ENCODE data around the gene RAB11FIP2.

The RAB11FIP2 gene

DNA sequence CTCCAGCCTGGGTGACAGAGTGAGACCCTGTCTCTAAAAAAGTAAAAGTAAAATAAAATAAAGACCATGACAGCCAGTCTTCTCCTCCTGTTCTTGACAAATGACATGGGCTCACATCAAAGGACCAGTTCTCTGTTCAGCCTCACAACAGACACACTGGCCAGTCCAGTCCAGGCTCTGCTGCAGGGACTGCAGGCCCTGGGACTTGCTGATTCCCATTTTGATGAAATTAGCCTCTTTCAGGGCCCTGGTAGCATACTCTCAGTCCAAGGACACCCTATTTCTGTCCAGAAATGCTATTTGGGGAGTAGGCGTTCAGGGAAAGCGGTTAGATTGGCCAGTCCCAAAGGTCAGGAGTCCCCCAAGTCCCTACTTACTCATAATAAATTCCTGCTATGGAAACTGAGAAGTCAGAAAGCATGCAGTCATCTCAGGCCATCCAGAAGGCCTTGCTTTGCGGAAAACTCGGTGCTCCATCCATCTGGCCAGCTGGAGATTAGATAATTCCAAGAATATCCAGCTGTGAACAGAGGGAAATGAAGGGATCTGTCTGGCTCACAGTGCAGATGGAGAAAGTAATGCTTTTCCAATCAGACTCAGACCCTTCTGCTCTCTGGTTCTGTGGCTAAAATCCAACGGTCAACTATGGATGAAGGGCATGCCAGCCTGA is 74.4 kb downstream of the RAB11FIP2 start:
- peak; percentile 25 for DNase-seq

GRCh38 chr10:117970962-117971361 is 75.8 kb downstream of the RAB11FIP2 start:
- DNase-seq: no peak

DNA sequence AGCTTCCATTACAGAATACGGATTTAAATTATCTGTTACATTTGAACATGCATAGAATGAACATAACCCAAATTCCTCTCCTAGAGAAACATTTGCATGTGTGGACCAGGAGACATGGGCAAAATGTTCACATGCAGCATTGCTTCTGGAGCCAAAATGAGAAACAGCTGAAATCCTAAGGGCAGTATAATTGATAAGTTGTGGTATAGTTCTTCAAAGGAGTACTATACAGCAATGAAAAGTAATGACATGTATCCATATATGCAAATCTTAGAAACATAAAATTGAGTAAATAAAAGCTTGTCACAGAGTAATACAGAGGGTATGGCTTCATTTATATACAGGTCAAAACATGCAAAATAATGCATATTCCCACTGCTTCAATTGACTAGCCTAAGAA is 77.1 kb downstream of the RAB11FIP2 start:
- no peak for DNase-seq

- DNase-seq: peak; percentile 47
These were observed 78.2 kb downstream of the RAB11FIP2 start for GRCh38 chr10:117968354-117969182.

DNA sequence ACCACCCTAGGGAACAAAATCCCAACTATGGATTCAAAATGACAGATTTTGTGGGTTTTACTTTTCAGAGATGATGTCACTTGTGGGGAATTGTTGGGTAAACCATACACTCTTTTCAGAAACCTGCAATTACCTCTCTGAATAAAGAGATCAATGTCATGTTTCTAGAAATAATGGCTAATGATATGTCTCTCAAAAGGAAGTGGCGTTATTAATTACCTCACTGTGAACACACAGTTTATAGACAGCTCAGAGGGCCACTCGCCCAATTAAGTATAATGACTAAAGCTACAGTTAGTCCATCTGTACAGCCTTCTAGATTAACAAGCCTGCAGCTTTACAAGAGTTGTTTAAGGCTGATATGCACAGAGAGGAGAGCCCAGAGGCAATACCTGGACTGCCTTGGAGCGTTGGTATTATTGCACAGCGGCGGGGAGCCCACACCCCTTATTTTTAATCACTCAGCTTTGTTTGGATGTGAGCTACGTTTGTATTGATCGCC is 79.5 kb downstream of the RAB11FIP2 start:
- peak; percentile 55 for DNase-seq

DNA sequence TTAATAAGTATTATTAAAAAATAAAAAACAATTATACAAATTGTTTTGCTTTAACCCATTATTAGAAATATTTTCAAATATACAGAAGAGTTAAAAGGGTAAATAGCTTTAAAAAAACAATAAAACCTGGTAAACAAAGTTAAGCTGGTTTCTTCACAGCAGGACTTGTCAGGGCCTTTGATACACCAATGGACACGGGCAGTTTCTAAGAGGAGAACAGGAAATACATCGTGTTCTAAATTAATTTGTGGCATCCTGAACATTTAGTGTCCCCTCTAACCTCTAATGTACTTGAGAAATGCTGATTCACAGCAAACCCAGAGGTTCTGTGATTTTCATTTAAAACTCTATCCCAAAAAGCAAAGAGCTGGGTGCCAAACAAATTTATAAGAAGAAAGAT is 80.8 kb downstream of the RAB11FIP2 start:
- DNase-seq: no peak

DNA sequence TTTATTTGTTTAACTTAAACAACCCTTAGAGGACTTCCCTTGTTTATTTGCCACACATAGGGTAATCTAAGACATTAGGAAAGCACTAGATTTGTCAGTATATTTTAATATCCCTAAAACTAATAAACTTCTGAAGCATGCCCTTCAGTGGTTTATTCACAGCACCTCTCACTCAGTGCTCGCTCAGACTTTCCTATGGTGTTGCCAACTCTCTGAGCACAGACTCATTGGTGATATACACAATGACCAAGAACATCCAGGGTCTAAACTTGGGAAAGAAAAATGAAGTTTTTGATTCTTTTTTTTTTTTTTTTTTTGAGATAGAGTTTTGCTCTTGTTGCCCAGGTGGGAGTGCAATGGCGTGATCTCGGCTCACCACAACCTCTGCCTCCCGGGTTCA is 82.2 kb downstream of the RAB11FIP2 start:
- no peak for DNase-seq

DNA sequence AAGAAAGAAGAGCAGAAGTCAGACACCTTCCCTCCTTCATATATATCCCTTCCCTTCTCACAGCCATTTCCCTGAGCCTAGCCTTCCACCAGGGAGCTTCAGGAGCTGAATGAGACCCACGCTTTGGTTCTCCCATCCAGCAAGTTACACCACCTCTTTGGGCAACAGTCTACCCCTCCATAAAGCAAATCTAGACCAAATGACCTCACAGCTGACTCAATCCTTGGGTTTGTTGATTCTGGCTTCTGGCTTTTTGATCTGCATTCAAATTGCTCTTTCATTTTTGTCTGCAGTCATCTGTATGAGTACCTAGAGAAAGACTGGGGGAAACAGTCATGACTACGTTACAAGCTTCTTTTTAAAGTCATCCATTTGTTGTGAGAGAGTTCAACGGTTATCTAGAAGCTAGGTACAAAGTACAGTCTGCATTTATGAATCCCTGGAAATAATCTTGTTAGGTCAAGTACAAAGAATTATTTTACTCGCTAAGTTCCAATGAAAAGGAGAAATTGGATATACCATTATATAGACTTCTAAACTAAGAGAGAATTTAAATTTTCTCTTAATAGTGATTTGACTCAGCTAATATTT is 86.3 kb downstream of the RAB11FIP2 start:
- DNase-seq: no peak

- no peak for DNase-seq
These were observed 89.8 kb downstream of the RAB11FIP2 start for GRCh38 chr10:117956972-117957371.

DNA sequence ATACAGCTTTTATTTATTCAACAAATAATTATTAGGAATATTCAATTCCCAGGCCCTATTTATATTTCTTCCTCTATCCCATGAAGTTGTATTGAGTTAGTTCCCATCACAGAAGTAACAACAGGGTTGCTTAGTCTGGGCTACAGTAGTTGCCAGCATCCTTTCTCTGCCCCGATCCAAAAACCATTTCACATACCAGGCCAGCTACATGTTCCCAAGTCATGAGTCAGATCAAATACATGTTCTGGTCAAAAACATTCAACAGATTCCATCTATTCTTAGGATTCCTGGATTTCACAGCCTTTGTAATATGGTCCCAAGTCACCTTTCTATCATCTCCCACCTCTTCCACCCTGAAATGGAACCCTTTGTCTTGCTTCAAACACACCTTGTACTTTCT is 91.6 kb downstream of the RAB11FIP2 start:
- DNase-seq: no peak

Data from NCI-H524 treated with DMSO at 0.1 percent for 48 hours (cell line).